IMR-90 (cell line): ENCODE measurements around the gene NAV2. TPM values are rescaled to one million over a fixed set of nuclear protein-coding genes. Genes with fewer than 3 reads are reported as not detected.

Experiments
- ATAC-seq: fragments of 200-7000 bp; cut with Tn5 transposase; 2 replicates; pipeline ENCODE4 v1.9.1; 2020; ENCODE audit warnings: low read depth, mild to moderate bottlenecking, moderate library complexity
- BruUV-seq: library from RNA; stranded (reverse); fragments of 400-500 nt; replicated peaks from 2 replicates; lab custom pipeline; 2021; lab: Mats Ljungman, UMichigan
- CTCF ChIA-PET: fragments of 300-600 bp; formaldehyde crosslinking; extraction: SDS; loops from one replicate; lab custom pipeline; 2021; ENCODE audit warnings: antibody characterized with exemption; lab: Yijun Ruan, JAX
- POLR2A ChIA-PET: fragments of 300-600 bp; sonication (Branson Sonifier 250); formaldehyde crosslinking; loops from one replicate; lab custom pipeline; 2022; ENCODE audit warnings: antibody characterized with exemption; ENCODE audit not compliant: unreplicated experiment; lab: Charles Lee
- DNase-seq: peaks from one replicate; pipeline ENCODE4 v3.0.0; 2013
- H2AFZ ChIP-seq: replicated peaks from 2 replicates; pipeline ENCODE3; 2013; ENCODE audit warnings: low read length, mild to moderate bottlenecking; ENCODE audit not compliant: poor library complexity
- H2AK5ac ChIP-seq: 2 replicates; pipeline ENCODE4 v1.6.1; 2013; ENCODE audit warnings: low read depth, low read length, inconsistent platforms
- H2AK9ac ChIP-seq: replicated peaks from 2 replicates; pipeline ENCODE3; 2013; ENCODE audit warnings: mild to moderate bottlenecking, low read depth, low read length, moderate library complexity; ENCODE audit not compliant: poor library complexity
- H2BK120ac ChIP-seq: 2 replicates; pipeline ENCODE4 v1.6.1; 2013; ENCODE audit warnings: low read depth, low read length, inconsistent platforms
- H2BK15ac ChIP-seq: 3 replicates; pipeline ENCODE4 v1.6.1; 2013; ENCODE audit warnings: low read depth, low read length, inconsistent platforms
- H2BK20ac ChIP-seq: 2 replicates; pipeline ENCODE4 v1.6.1; 2013; ENCODE audit warnings: low read depth, mild to moderate bottlenecking, inconsistent platforms, low read length, moderate library complexity
- H2BK5ac ChIP-seq: 2 replicates; pipeline ENCODE4 v1.6.1; 2013; ENCODE audit warnings: mild to moderate bottlenecking, low read depth, low read length, inconsistent platforms; ENCODE audit not compliant: poor library complexity, severe bottlenecking
- H3K14ac ChIP-seq: replicated peaks from 2 replicates; pipeline ENCODE4 v1.6.1; 2013; ENCODE audit warnings: low read depth, low read length, inconsistent platforms
- H3K18ac ChIP-seq: 2 replicates; pipeline ENCODE4 v1.6.1; 2013; ENCODE audit warnings: low read depth, low read length, control low read depth
- H3K23ac ChIP-seq: 2 replicates; pipeline ENCODE4 v1.6.1; 2013; ENCODE audit warnings: low read depth, low read length, inconsistent platforms
- H3K27ac ChIP-seq: 2 replicates; pipeline ENCODE4 v1.5.1; 2013; ENCODE audit warnings: mild to moderate bottlenecking, control low read depth, low read length; ENCODE audit not compliant: insufficient read depth
- H3K27me3 ChIP-seq: 2 replicates; pipeline ENCODE4 v1.6.1; 2013; ENCODE audit warnings: low read length; ENCODE audit not compliant: control insufficient read depth, insufficient read depth
- H3K36me3 ChIP-seq: 2 replicates; pipeline ENCODE4 v1.6.1; 2013; ENCODE audit warnings: low read length, mixed read lengths; ENCODE audit not compliant: control insufficient read depth, insufficient read depth
- H3K4ac ChIP-seq: 2 replicates; pipeline ENCODE4 v1.6.1; 2013; ENCODE audit warnings: low read depth, low read length, inconsistent platforms
- H3K4me1 ChIP-seq: 2 replicates; pipeline ENCODE4 v1.6.1; 2013; ENCODE audit warnings: low read length, mixed read lengths; ENCODE audit not compliant: control insufficient read depth, insufficient read depth
- H3K4me2 ChIP-seq: 2 replicates; pipeline ENCODE4 v1.6.1; 2013; ENCODE audit warnings: low read depth, mild to moderate bottlenecking, control low read depth, low read length, moderate library complexity
- H3K4me3 ChIP-seq: 2 replicates; pipeline ENCODE4 v1.5.1; 2013; ENCODE audit warnings: low read depth, mild to moderate bottlenecking, control low read depth, low read length, moderate library complexity; ENCODE audit not compliant: insufficient read depth
- H3K56ac ChIP-seq: 2 replicates; pipeline ENCODE4 v1.6.1; 2013; ENCODE audit warnings: low read length, inconsistent platforms; ENCODE audit not compliant: insufficient read depth; ENCODE audit errors: extremely low read depth
- H3K79me1 ChIP-seq, 2 experiments: 2 replicates each; pipeline ENCODE4 v1.6.1; 2013; ENCODE audit warnings: low read length in 2 of 2, inconsistent platforms in 1 of 2, low read depth in 1 of 2
- H3K9ac ChIP-seq: 2 replicates; pipeline ENCODE4 v1.6.1; 2013; ENCODE audit warnings: low read depth, low read length, control low read depth
- H3K9me1 ChIP-seq: 2 replicates; pipeline ENCODE4 v1.6.1; 2013; ENCODE audit warnings: low read length, inconsistent platforms; ENCODE audit not compliant: insufficient read depth
- H3K9me3 ChIP-seq: 2 replicates; pipeline ENCODE4 v1.6.1; 2013; ENCODE audit warnings: low read length; ENCODE audit not compliant: control insufficient read depth, insufficient read depth
- H4K20me1 ChIP-seq: 2 replicates; pipeline ENCODE4 v1.6.1; 2013; ENCODE audit warnings: low read length, inconsistent platforms; ENCODE audit not compliant: insufficient read depth
- H4K5ac ChIP-seq: 2 replicates; pipeline ENCODE4 v1.6.1; 2013; ENCODE audit warnings: mild to moderate bottlenecking, low read depth, low read length, control low read depth
- H4K8ac ChIP-seq, 2 experiments: 2 replicates each; pipeline ENCODE4 v1.6.1; 2013; ENCODE audit warnings: low read depth in 2 of 2, low read length in 2 of 2, control low read depth in 1 of 2, inconsistent platforms in 1 of 2
- H4K91ac ChIP-seq: 2 replicates; pipeline ENCODE4 v1.6.1; 2013; ENCODE audit warnings: low read depth, low read length, inconsistent platforms; ENCODE audit not compliant: insufficient read depth
- BHLHE40 ChIP-seq: fragments of 150-350 bp; IDR thresholded peaks from 2 replicates; pipeline ENCODE4 v1.6.1; 2016; ENCODE audit warnings: mild to moderate bottlenecking, low read depth, low read length
- CEBPB ChIP-seq: IDR thresholded peaks from 2 replicates; pipeline ENCODE4 v1.6.1; 2012; ENCODE audit warnings: low read depth, low read length, improper control_type of control experiment
- CHD1 ChIP-seq: IDR thresholded peaks from 2 replicates; pipeline ENCODE4 v1.6.1; 2012; ENCODE audit warnings: low read depth, low read length, improper control_type of control experiment
- FOS ChIP-seq: fragments of 150-350 bp; IDR thresholded peaks from 2 replicates; pipeline ENCODE4 v1.6.1; 2016; ENCODE audit warnings: low read depth, low read length
- MAFK ChIP-seq: IDR thresholded peaks from 2 replicates; pipeline ENCODE4 v1.6.1; 2012; ENCODE audit warnings: low read depth, low read length, improper control_type of control experiment
- MAZ ChIP-seq: IDR thresholded peaks from 2 replicates; pipeline ENCODE4 v1.6.1; 2012; ENCODE audit warnings: low read depth, mild to moderate bottlenecking, low read length, improper control_type of control experiment, moderate library complexity, borderline replicate concordance
- MXI1 ChIP-seq: IDR thresholded peaks from 2 replicates; pipeline ENCODE4 v1.6.1; 2012; ENCODE audit warnings: low read depth, mild to moderate bottlenecking, low read length, moderate library complexity, borderline replicate concordance
- NFE2L2 ChIP-seq: fragments of 150-350 bp; IDR thresholded peaks from 2 replicates; pipeline ENCODE4 v1.6.1; 2016; ENCODE audit warnings: low read depth, mild to moderate bottlenecking, low read length
- POLR2A ChIP-seq: IDR thresholded peaks from 2 replicates; pipeline ENCODE4 v1.6.1; 2012; ENCODE audit warnings: mild to moderate bottlenecking, low read depth, low read length
- RAD21 ChIP-seq: IDR thresholded peaks from 2 replicates; pipeline ENCODE4 v1.6.1; 2012; ENCODE audit warnings: low read length, improper control_type of control experiment
- RCOR1 ChIP-seq: IDR thresholded peaks from 2 replicates; pipeline ENCODE4 v1.6.1; 2012; ENCODE audit warnings: mild to moderate bottlenecking, low read length, improper control_type of control experiment; ENCODE audit not compliant: insufficient replicate concordance
- RFX5 ChIP-seq: IDR thresholded peaks from 2 replicates; pipeline ENCODE4 v1.8.0; 2012; ENCODE audit warnings: low read depth, mild to moderate bottlenecking, low read length, moderate library complexity
- SMC3 ChIP-seq: fragments of 150-350 bp; IDR thresholded peaks from 2 replicates; pipeline ENCODE4 v1.6.1; 2016; ENCODE audit warnings: low read depth, mild to moderate bottlenecking, antibody characterized with exemption, low read length, moderate library complexity
- WGBS, 2 experiments: methylation state at CpG; one replicate each; pipeline versions ENCODE4 v1.1.5 to v1.1.7; 2013; ENCODE audit warnings: missing lambda C conversion rate in 2 of 2; ENCODE audit not compliant: insufficient read length in 1 of 2; ENCODE audit errors: extremely low coverage in 2 of 2; 5-methylcytosine and 5-hydroxymethylcytosine counted together
- dilution Hi-C: fragments of 300-500 bp; cut with HindIII; formaldehyde crosslinking; loops from one replicate; pipeline ENCODE4 v1.14.3; 2018; ENCODE audit warnings: low sequenced_read_pairs; ENCODE audit not compliant: unreplicated experiment
- in situ Hi-C: fragments of 300-500 bp; cut with MboI; formaldehyde crosslinking; loops from 3 replicates; pipeline ENCODE4 v1.14.3; 2019; ENCODE audit warnings: low sequenced_read_pairs, inconsistent platforms, mixed read lengths
- intact Hi-C: fragments of 100-400 bp; cut with micrococcal nuclease; formaldehyde crosslinking; loops from 2 replicates; pipeline ENCODE4 v1.10.0; 2022
- polyA plus RNA-seq, 3 experiments: library from polyadenylated mRNA; depleted of rRNA; stranded (reverse); fragments of >200 nt; gene quantifications; 2 replicates each; pipeline ENCODE4 v1.2.3, GENCODE V29; 2012; ENCODE audit warnings: low replicate concordance in 1 of 3
- total RNA-seq: library from RNA; depleted of rRNA; stranded (reverse); fragments of >200 nt; gene quantifications from 2 replicates; pipeline ENCODE4 v1.2.3, GENCODE V29; 2012
- TF ChIP-seq, protein P1 (sequence below): fragments of 150-350 bp; IDR thresholded peaks from 2 replicates; pipeline ENCODE4 v1.6.1; 2017; ENCODE audit warnings: mild to moderate bottlenecking, antibody characterized with exemption, low read length, low read depth
- TF ChIP-seq, protein P2 (sequence below): conservative IDR thresholded peaks from 2 replicates; pipeline ENCODE4 v1.5.1; 2012; ENCODE audit warnings: mild to moderate bottlenecking, low read depth, low read length, improper control_type of control experiment

Gene NAV2
- total and polyA plus RNA-seq, 2 of the 4 experiments (the other 2 are of a cell fraction), result 4.5 to 12.6 TPM

DNA sequence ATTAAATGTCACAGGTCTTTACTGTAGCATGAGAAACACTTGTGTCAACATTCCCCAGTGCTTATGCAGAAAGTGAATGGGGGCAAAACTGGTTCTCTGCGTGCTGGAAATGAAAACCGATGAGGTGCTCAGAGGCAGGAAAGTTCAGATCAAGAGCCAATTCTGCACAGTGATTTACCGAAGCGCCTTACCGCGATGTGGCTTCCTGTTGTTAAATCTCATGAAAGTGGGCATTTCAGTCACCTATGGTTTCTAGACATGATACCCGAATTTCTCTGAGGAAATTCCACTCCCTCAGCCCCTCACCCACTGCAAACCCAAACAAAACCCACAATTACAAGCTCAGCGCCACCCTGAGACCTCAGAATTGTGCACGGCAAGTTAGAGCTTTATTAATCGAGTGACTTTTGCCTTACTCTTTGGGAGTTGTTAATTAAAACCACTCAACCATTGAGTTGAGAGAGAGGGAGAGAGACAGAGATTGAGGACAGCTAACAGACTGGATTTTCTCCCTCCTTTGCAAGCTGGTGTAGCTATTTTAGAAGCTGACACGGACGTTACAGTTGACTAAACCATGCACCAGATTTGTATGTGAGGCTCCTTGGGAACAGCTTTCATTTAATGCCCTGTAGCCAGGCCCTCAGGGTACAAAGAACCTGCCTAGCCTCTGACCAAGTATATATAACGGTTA is 251.2 kb downstream of the NAV2 start:
- CTCF ChIA-PET, result interaction anchor here (0.6 to 1.6 kb wide), 3 partner anchors 10 to 169 kb away, joined by 3 to 4 read pairs (median 3); no protein-coding TSS in a partner anchor
- H3K36me3 ChIP-seq, result peaks cover 8% of the 10 kb centered on the region
- H2BK20ac ChIP-seq, result no peak overlapping the region
- no peaks in the 10 kb centered on the region for H3K27me3 ChIP-seq
- H3K4me3 ChIP-seq, result no peak overlapping the region
- H2AK9ac ChIP-seq, result no peak overlapping the region
- intact Hi-C loops, result no loop called here
- H4K8ac ChIP-seq, result no peak overlapping the region
- no peak overlapping the region for H3K27ac ChIP-seq
- H2BK120ac ChIP-seq, result no peak overlapping the region
- H3K4me1 ChIP-seq, result peaks cover 13% of the 10 kb centered on the region
- in situ Hi-C loops, result no loop called here
- no peak overlapping the region for H3K56ac ChIP-seq
- ATAC-seq (no peak), DNase-seq (no peak)
- no peak overlapping the region for H3K9ac ChIP-seq
- H4K91ac ChIP-seq, result no peak overlapping the region
- H3K79me1 ChIP-seq, result peaks cover 18 to 46% of the 10 kb centered on the region in 2 experiments
- no peak overlapping the region for H2AFZ ChIP-seq
- dilution Hi-C loops, result no loop called here
- no peaks in the 10 kb centered on the region for H3K9me3 ChIP-seq
- H2BK15ac ChIP-seq, result no peak overlapping the region
- H4K20me1 ChIP-seq, result no peaks in the 10 kb centered on the region; the same call in none of the 2 replicates
- 97% methylated on average over 7 of the region's 13 CpGs; no CpG with 5 or more reads in 1 of the 2 experiments for WGBS, 2 experiments
- H3K18ac ChIP-seq, result no peak overlapping the region
- no TSS peak for BruUV-seq
- H2AK5ac ChIP-seq, result no peak overlapping the region
- H3K4ac ChIP-seq, result no peak overlapping the region
- H3K9me1 ChIP-seq, result peaks cover 23% of the 10 kb centered on the region; the same call in 1 of the 2 replicates
- H2BK5ac ChIP-seq, result no peak overlapping the region
- no peak overlapping the region for H3K14ac ChIP-seq
- POLR2A ChIA-PET, result no interaction called here
- no peak overlapping the region for H3K23ac ChIP-seq
- no peak overlapping the region for H3K4me2 ChIP-seq
- H4K5ac ChIP-seq, result no peak overlapping the region
- TF ChIP-seq MXI1 (no peak), POLR2A (no peak), SMC3 (no peak), RAD21 (no peak), CHD1 (no peak), FOS (no peak), MAFK (no peak), NFE2L2 (no peak), MAZ (no peak), CEBPB (no peak), BHLHE40 (no peak), RCOR1 (no peak), RFX5 (no peak)
- TF ChIP-seq, protein P1, sequence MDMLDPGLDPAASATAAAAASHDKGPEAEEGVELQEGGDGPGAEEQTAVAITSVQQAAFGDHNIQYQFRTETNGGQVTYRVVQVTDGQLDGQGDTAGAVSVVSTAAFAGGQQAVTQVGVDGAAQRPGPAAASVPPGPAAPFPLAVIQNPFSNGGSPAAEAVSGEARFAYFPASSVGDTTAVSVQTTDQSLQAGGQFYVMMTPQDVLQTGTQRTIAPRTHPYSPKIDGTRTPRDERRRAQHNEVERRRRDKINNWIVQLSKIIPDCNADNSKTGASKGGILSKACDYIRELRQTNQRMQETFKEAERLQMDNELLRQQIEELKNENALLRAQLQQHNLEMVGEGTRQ, result no peak
- TF ChIP-seq, protein P2, sequence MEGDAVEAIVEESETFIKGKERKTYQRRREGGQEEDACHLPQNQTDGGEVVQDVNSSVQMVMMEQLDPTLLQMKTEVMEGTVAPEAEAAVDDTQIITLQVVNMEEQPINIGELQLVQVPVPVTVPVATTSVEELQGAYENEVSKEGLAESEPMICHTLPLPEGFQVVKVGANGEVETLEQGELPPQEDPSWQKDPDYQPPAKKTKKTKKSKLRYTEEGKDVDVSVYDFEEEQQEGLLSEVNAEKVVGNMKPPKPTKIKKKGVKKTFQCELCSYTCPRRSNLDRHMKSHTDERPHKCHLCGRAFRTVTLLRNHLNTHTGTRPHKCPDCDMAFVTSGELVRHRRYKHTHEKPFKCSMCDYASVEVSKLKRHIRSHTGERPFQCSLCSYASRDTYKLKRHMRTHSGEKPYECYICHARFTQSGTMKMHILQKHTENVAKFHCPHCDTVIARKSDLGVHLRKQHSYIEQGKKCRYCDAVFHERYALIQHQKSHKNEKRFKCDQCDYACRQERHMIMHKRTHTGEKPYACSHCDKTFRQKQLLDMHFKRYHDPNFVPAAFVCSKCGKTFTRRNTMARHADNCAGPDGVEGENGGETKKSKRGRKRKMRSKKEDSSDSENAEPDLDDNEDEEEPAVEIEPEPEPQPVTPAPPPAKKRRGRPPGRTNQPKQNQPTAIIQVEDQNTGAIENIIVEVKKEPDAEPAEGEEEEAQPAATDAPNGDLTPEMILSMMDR, result no peak
